K562 (cell line): ENCODE data around the gene HDGFL2. TPM values are rescaled to one million over a fixed set of nuclear protein-coding genes. Genes with fewer than 3 reads are reported as not detected.

Experiments
- FIP1L1 ChIP-seq: fragments of 200-400 bp; formaldehyde crosslinking; IDR thresholded peaks from 2 replicates; pipeline ENCODE4 v1.6.1; 2018; ENCODE audit warnings: mild to moderate bottlenecking, low read depth, low read length; ENCODE audit not compliant: poor library complexity, severe bottlenecking
- NKRF ChIP-seq: fragments of 450-650 bp; IDR thresholded peaks from 2 replicates; pipeline ENCODE4 v1.6.1; 2016; ENCODE audit warnings: borderline replicate concordance
- POLR2AphosphoS5 ChIP-seq: IDR thresholded peaks from 2 replicates; pipeline ENCODE4 v1.6.1; 2011; ENCODE audit warnings: mild to moderate bottlenecking, low read depth, low read length, moderate library complexity; ENCODE audit not compliant: control insufficient read depth, insufficient read depth
- POLR2G ChIP-seq: fragments of 200-400 bp; formaldehyde crosslinking; IDR thresholded peaks from 2 replicates; pipeline ENCODE4 v1.6.1; 2017; ENCODE audit warnings: low read depth, mild to moderate bottlenecking, antibody characterized with exemption, low read length, moderate library complexity
- RCOR1 ChIP-seq, 2 experiments: IDR thresholded peaks; 2 replicates each; pipeline ENCODE4 v1.6.1; 2012; ENCODE audit warnings: low read depth in 2 of 2, low read length in 2 of 2, borderline replicate concordance in 1 of 2, improper control_type of control experiment in 1 of 2
- TEAD2 ChIP-seq: fragments of 450-650 bp; IDR thresholded peaks from 2 replicates; pipeline ENCODE4 v1.6.1; 2016; ENCODE audit warnings: missing genetic modification characterization, control low read depth, missing compliant biosample characterization
- ZBTB11 ChIP-seq, 3 experiments: fragments of 200-800 bp in 1 of 3; fragments of 250-450 bp in 1 of 3; fragments of 450-650 bp in 1 of 3; sonication (Bioruptor Pico) in 1 of 3; sonication (Bioruptor generic) in 1 of 3; formaldehyde crosslinking in 1 of 3; IDR thresholded peaks; 2 replicates each; pipeline versions ENCODE4 v1.6.1 to v1.8.0; 2016 to 2022; ENCODE audit warnings: mild to moderate bottlenecking in 2 of 3, missing genetic modification characterization in 2 of 3, missing compliant biosample characterization in 1 of 3, moderate library complexity in 1 of 3
- ZBTB33 ChIP-seq: sonication (generic); formaldehyde crosslinking; IDR thresholded peaks from 2 replicates; pipeline ENCODE4 v1.8.1; 2023; ENCODE audit warnings: mild to moderate bottlenecking, missing genetic modification reagents
- ZMIZ1 ChIP-seq, 2 experiments: fragments of 150-350 bp in 1 of 2; IDR thresholded peaks; 2 replicates each; pipeline ENCODE4 v1.6.1; 2012 to 2016; ENCODE audit warnings: low read depth in 2 of 2, low read length in 2 of 2, mild to moderate bottlenecking in 1 of 2, moderate library complexity in 1 of 2
- ZNF253 ChIP-seq: fragments of 250-450 bp; sonication (Bioruptor Pico); conservative IDR thresholded peaks from 2 replicates; pipeline ENCODE4 v1.6.1; 2021; ENCODE audit warnings: mild to moderate bottlenecking
- ZNF740 ChIP-seq, 3 experiments: fragments of 200-800 bp in 1 of 3; sonication (Bioruptor generic) in 1 of 3; sonication (generic) in 1 of 3; formaldehyde crosslinking in 1 of 3; IDR thresholded peaks; 2 replicates each; pipeline versions ENCODE4 v1.6.1 to v1.8.0; 2016 to 2022; ENCODE audit warnings: mild to moderate bottlenecking in 2 of 3, missing compliant biosample characterization in 2 of 3, missing genetic modification characterization in 2 of 3, missing genetic modification reagents in 1 of 3
- polyA plus RNA-seq, 8 experiments: library from polyadenylated mRNA; depleted of rRNA in 4 of 8; stranded (reverse) in 5 of 8; unstranded in 3 of 8; fragments of >200 nt; fragmentation: Nextera tagmentation in 2 of 8; fragmentation: Illumina TruSeq in 1 of 8; extraction: Ambion mirVana in 2 of 8; extraction: Trizol in 1 of 8; gene quantifications; 2 replicates each; pipeline versions ENCODE4 v1.2.1 to v1.2.3, GENCODE V29; 2011 to 2014; ENCODE audit warnings: inconsistent platforms in 1 of 8, missing spikeins in 1 of 8
- total RNA-seq, 7 experiments: library from RNA; depleted of rRNA in 6 of 7; stranded (reverse); fragments of >200 nt in 6 of 7; fragmentation: Illumina TruSeq in 2 of 7; extraction: Trizol in 2 of 7; gene quantifications; 2 replicates each; pipeline versions ENCODE4 v1.2.1 to v1.2.3, GENCODE V29; 2011 to 2021; ENCODE audit warnings: low replicate concordance in 1 of 7

HDGFL2 gene
- total and polyA plus RNA-seq, 9 of the 15 experiments (the other 6 are each of a cell fraction or from before 2014, with no cell fraction given): 0.13 to 61.7 (median 16.0) TPM

GRCh38 chr19:4443966-4444764, 27.9 kb upstream of the HDGFL2 start (continued):
- no peak for TF ChIP-seq ZMIZ1 (IDR thresholded peaks at IDR 0.05; ENCODE audit: low read depth in 2 of 2, low read length in 2 of 2)
- peak; percentile 55; the same call in 1 of the 2 replicates for TF ChIP-seq POLR2AphosphoS5
- peak; percentile 20 for TF ChIP-seq FIP1L1
- no peak for TF ChIP-seq RCOR1 (IDR thresholded peaks at IDR 0.05; ENCODE audit: borderline replicate concordance in 1 of 2, low read depth in 2 of 2, low read length in 2 of 2)
- no peak for TF ChIP-seq ZNF740 (CRISPR knock-in tag; IDR thresholded peaks at IDR 0.05)
- TF ChIP-seq ZNF740 (tag; IDR thresholded peaks at IDR 0.05): no peak
- no peak for TF ChIP-seq ZNF253 (CRISPR knock-in tag)
- TF ChIP-seq NKRF: no peak
- TF ChIP-seq ZBTB33 (CRISPR knock-in tag): no peak
- peak; percentile 76 for TF ChIP-seq POLR2G
- no peak for TF ChIP-seq ZBTB11 (CRISPR knock-in tag; IDR thresholded peaks at IDR 0.05)
- no peak for TF ChIP-seq TEAD2
